ENCODE data around the gene HMGCL.

DNA sequence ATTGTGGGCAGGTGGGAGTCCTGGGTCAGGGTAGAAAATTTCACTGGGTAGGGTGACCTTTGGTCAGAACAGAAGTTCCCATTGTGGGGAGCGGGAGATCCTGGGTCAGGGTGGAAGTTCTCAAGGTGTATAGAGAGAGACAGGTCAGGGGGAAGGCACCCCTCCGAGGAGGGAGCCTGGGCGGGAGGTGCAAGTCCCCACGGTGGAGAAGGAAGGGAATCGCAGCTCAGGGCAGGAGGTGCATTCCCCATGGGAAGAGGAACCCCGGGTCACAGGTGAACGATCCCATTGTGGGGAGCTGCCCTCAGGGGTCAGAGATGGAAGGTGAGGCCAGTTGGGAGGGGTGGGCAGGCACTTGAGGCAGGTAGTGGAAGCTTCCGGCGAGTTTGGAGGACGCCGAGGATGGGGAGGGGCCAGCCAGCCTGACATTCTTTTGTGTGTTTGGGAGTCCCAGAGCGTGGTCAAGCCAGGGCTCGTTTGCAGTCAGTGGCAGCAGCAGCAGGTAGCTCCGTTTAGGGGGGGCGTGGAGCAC is 33.6 kb downstream of the HMGCL start:
- TF ChIP-seq, protein P1, sequence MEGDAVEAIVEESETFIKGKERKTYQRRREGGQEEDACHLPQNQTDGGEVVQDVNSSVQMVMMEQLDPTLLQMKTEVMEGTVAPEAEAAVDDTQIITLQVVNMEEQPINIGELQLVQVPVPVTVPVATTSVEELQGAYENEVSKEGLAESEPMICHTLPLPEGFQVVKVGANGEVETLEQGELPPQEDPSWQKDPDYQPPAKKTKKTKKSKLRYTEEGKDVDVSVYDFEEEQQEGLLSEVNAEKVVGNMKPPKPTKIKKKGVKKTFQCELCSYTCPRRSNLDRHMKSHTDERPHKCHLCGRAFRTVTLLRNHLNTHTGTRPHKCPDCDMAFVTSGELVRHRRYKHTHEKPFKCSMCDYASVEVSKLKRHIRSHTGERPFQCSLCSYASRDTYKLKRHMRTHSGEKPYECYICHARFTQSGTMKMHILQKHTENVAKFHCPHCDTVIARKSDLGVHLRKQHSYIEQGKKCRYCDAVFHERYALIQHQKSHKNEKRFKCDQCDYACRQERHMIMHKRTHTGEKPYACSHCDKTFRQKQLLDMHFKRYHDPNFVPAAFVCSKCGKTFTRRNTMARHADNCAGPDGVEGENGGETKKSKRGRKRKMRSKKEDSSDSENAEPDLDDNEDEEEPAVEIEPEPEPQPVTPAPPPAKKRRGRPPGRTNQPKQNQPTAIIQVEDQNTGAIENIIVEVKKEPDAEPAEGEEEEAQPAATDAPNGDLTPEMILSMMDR (IDR thresholded peaks at IDR 0.05): no peak
- TF ChIP-seq EZH2 (IDR thresholded peaks at IDR 0.05) (no peak), EZH2phosphoT487 (IDR thresholded peaks at IDR 0.05) (no peak)

Measured in neural progenitor cell (in vitro differentiated cells).